Mucosa of descending colon (tissue), 3 donors: Measurements from ENCODE around the gene DLG2. TPM values are rescaled to one million over a fixed set of nuclear protein-coding genes. Genes with fewer than 3 reads are reported as not detected.

ENCODE experiments used
- ATAC-seq: fragments of 200-7000 bp; cut with Tn5 transposase; one replicate; pipeline ENCODE4 v1.9.1; 2020; ENCODE audit warnings: mild to moderate bottlenecking, moderate library complexity
- DNase-seq, 3 donors: peaks; one replicate each; pipeline ENCODE4 v3.0.0-alpha.2; 2020
- H3K36me3 ChIP-seq: fragments of 200-600 bp; one replicate; pipeline ENCODE4 v1.8.0; 2021; ENCODE audit warnings: low read depth, mild to moderate bottlenecking
- H3K4me1 ChIP-seq: fragments of 200-600 bp; one replicate; pipeline ENCODE4 v1.8.0; 2021; ENCODE audit warnings: low read depth, mild to moderate bottlenecking
- H3K4me3 ChIP-seq: fragments of 200-600 bp; one replicate; pipeline ENCODE4 v1.8.0; 2021; ENCODE audit warnings: mild to moderate bottlenecking
- H3K9me3 ChIP-seq: fragments of 200-600 bp; one replicate; pipeline ENCODE4 v1.8.0; 2021; ENCODE audit warnings: mild to moderate bottlenecking
- intact Hi-C, 2 donors: fragments of 100-400 bp; cut with DNase I in 1 of 2; cut with micrococcal nuclease in 1 of 2; formaldehyde crosslinking; loops; one replicate each; pipeline versions ENCODE4 v1.11.0 to v1.11.1; 2022; cut with DNase I, micrococcal nuclease
- total RNA-seq, 3 donors: library from RNA; stranded (reverse); fragmentation: NEBNext Ultra II Directional in 2 of 3; extraction: Animal tissue kit (Norgen Biotek cat#: 25700) in 2 of 3; gene quantifications; one replicate each; pipeline versions ENCODE4 v1.2.1 to v1.2.4, GENCODE V29; 2021 to 2023
- TF ChIP-seq, protein P1 (sequence below): fragments of 200-600 bp; IDR thresholded peaks from one replicate; pipeline ENCODE4 v1.8.0; 2022; ENCODE audit warnings: antibody characterized with exemption, mild to moderate bottlenecking
- donor health status: DM: no; HTN: no; CAD: no; lungs with moderate emphysema.
- donor health status: DM: no; HTN: no; CAD: no.
- donor health status: DM: no; HTN: yes; CAD: no.

The DLG2 gene
- total RNA-seq, 3 donors from 2014 or later, result 2.1 to 11.1 (median 2.4) TPM

DNA sequence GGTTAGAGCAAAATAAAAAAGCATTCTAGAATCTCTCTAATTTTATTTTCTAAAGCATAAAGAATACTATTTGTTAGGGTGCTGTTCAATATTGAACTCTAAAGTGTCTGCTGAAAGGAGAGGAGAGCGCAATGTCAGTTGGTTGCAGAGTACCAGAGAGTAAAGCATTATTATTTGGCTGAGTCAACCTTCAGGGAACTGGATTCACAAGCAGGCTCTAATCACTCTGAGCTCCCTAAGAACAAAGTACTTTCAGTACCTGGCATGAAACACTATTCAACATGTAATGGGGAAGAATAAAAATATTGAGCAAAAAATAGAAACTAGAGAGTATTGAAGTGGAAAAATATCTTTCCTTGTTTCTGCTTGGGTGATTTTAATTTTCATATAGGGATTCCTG is 1380.0 kb downstream of the DLG2 start:
- TF ChIP-seq, protein P1, sequence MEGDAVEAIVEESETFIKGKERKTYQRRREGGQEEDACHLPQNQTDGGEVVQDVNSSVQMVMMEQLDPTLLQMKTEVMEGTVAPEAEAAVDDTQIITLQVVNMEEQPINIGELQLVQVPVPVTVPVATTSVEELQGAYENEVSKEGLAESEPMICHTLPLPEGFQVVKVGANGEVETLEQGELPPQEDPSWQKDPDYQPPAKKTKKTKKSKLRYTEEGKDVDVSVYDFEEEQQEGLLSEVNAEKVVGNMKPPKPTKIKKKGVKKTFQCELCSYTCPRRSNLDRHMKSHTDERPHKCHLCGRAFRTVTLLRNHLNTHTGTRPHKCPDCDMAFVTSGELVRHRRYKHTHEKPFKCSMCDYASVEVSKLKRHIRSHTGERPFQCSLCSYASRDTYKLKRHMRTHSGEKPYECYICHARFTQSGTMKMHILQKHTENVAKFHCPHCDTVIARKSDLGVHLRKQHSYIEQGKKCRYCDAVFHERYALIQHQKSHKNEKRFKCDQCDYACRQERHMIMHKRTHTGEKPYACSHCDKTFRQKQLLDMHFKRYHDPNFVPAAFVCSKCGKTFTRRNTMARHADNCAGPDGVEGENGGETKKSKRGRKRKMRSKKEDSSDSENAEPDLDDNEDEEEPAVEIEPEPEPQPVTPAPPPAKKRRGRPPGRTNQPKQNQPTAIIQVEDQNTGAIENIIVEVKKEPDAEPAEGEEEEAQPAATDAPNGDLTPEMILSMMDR, result no peak
- intact Hi-C loops, result no loop called here
- DNase-seq (no peak), ATAC-seq (no peak)
- Histone ChIP-seq H3K4me1 (no peaks in the 10 kb centered on the region), H3K4me3 (no peak overlapping the region), H3K9me3 (no peaks in the 10 kb centered on the region), H3K36me3 (no peaks in the 10 kb centered on the region)

DNA sequence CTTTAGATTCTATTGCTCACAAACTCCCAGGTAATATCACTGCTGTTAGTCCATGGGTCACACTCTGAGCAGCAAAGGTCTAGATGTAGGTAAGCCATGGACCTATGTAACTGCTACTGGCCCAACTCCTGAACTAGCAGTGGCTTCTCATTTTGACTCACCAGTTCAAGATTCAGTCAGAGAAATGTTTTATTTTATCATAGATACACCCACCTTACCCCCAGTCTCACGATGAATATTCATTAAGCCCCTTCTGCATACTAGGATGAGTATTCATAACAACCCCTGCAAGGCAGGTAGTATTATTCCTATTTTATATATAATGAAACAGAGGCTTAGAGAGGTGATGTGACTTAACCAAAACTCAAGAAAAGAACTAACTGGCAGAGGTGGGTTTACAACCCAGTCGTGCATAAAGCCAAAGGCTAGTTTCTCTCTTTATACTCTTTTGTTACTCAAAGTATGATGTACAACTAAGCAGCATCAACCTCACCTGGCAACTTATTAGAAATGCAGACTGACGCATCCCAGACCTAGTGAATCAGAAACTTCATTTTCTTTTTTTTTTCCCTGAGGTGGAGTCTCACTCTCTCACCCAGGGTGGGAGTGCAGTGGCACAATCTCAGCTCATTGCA is 1383.4 kb downstream of the DLG2 start:
- no peak for ATAC-seq
- intact Hi-C loops, result no loop called here
- H3K36me3 ChIP-seq, result no peaks in the 10 kb centered on the region
- no peak overlapping the region for H3K4me3 ChIP-seq
- no peak for DNase-seq
- no peaks in the 10 kb centered on the region for H3K9me3 ChIP-seq
- H3K4me1 ChIP-seq, result no peaks in the 10 kb centered on the region
- TF ChIP-seq, protein P1, result no peak

DNA sequence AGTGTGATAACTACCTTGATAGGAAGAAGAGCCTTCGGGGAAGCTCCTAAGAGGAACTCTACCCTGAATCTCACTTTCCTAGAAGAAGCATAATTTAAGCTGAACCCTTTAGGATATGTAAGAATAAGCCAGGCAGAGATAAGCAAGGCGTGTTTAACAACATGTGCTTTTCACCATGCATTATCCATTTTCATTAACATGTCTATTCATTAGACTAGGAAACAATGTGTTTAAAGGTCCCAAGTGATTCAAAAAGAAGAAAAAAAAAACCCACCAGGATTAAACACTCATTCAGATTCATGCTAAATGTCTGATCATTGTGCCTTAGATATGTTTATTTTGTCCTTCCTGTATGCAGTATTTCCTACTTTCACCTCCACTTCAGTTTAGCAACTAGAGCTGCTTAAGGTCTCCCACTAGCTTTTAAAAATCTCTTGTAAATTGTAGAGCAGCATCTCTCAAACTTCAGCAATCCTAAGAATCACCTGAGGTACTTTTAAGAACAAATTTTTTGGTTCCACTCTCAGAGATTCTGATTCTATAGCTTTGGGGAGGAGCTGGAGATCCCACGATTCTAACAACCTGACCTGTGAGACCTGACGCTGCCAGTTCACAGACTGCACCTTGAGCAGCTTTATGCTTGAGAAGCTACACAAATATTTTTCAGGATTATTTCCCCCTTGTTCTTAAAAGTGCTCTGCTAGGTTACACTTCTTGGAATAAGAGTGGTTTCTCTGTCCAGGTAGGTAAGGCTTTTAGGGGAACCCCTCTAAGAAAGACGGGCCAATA is 1385.6 kb downstream of the DLG2 start:
- TF ChIP-seq, protein P1, result no peak
- DNase-seq, result no peak
- no peak overlapping the region for H3K4me3 ChIP-seq
- intact Hi-C loops, result no loop called here
- H3K9me3 ChIP-seq, result no peaks in the 10 kb centered on the region
- no peaks in the 10 kb centered on the region for H3K36me3 ChIP-seq
- no peaks in the 10 kb centered on the region for H3K4me1 ChIP-seq
- no peak for ATAC-seq

DNA sequence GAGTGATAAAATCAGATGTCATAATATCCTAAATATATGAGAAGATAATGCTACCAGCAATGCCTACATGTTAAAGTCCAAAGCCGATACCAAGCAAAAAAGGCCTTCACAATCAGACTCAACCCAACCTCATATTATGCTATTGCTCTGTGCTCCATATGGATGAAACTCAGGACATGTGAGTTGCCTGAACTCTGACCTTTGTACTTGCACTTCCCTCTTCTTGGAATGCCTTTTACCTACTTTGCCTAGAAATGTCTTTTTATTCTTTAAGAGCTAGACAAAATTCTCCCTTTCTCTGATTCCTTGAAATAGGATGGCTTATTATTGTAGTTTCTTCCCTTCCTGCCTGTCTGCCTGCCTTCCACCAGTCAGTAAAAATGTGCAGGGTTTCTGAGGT is 1386.3 kb downstream of the DLG2 start:
- Histone ChIP-seq H3K36me3 (no peaks in the 10 kb centered on the region), H3K4me3 (no peak overlapping the region), H3K4me1 (no peaks in the 10 kb centered on the region), H3K9me3 (no peaks in the 10 kb centered on the region)
- intact Hi-C loops, result no loop called here
- ATAC-seq, result no peak
- DNase-seq, result no peak
- TF ChIP-seq, protein P1, result no peak

DNA sequence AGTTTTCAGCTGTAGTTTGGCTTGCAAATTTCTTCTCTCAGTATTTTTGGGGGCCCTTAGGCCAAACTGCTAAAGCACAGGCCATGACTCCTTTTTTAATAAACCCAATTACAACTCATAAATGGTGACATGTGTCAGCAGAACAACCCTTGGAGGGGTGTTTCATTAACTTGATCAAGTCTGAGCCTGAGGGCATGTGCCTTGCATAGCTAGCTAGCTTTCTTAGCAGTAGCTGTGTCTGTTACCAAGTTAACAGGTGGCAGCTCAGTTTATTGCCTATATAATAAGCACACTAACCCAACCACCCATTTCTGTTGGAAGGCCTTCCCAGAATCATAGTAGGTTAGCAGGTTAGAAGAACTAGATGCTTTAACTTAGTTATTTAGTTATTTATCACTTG is 1390.7 kb downstream of the DLG2 start:
- no peak for ATAC-seq
- Histone ChIP-seq H3K36me3 (no peaks in the 10 kb centered on the region), H3K9me3 (no peaks in the 10 kb centered on the region), H3K4me1 (no peaks in the 10 kb centered on the region), H3K4me3 (no peak overlapping the region)
- TF ChIP-seq, protein P1, result no peak
- intact Hi-C loops, result no loop called here
- no peak for DNase-seq
